IMR-90 (cell line): ENCODE results near the gene HIKESHI. TPM values are rescaled to one million over a fixed set of nuclear protein-coding genes. Genes with fewer than 3 reads are reported as not detected.

Experiments
- ATAC-seq: fragments of 200-7000 bp; cut with Tn5 transposase; 2 replicates; pipeline ENCODE4 v1.9.1; 2020; ENCODE audit warnings: low read depth, mild to moderate bottlenecking, moderate library complexity
- BruUV-seq: library from RNA; stranded (reverse); fragments of 400-500 nt; replicated peaks from 2 replicates; lab custom pipeline; 2021; lab: Mats Ljungman, UMichigan
- CTCF ChIA-PET: fragments of 300-600 bp; formaldehyde crosslinking; extraction: SDS; loops from one replicate; lab custom pipeline; 2021; ENCODE audit warnings: antibody characterized with exemption; lab: Yijun Ruan, JAX
- POLR2A ChIA-PET: fragments of 300-600 bp; sonication (Branson Sonifier 250); formaldehyde crosslinking; loops from one replicate; lab custom pipeline; 2022; ENCODE audit warnings: antibody characterized with exemption; ENCODE audit not compliant: unreplicated experiment; lab: Charles Lee
- DNase-seq: peaks from one replicate; pipeline ENCODE4 v3.0.0; 2013
- H2AFZ ChIP-seq: replicated peaks from 2 replicates; pipeline ENCODE3; 2013; ENCODE audit warnings: low read length, mild to moderate bottlenecking; ENCODE audit not compliant: poor library complexity
- H2AK5ac ChIP-seq: 2 replicates; pipeline ENCODE4 v1.6.1; 2013; ENCODE audit warnings: low read depth, low read length, inconsistent platforms
- H2AK9ac ChIP-seq: replicated peaks from 2 replicates; pipeline ENCODE3; 2013; ENCODE audit warnings: mild to moderate bottlenecking, low read depth, low read length, moderate library complexity; ENCODE audit not compliant: poor library complexity
- H2BK120ac ChIP-seq: 2 replicates; pipeline ENCODE4 v1.6.1; 2013; ENCODE audit warnings: low read depth, low read length, inconsistent platforms
- H2BK15ac ChIP-seq: 3 replicates; pipeline ENCODE4 v1.6.1; 2013; ENCODE audit warnings: low read depth, low read length, inconsistent platforms
- H2BK20ac ChIP-seq: 2 replicates; pipeline ENCODE4 v1.6.1; 2013; ENCODE audit warnings: low read depth, mild to moderate bottlenecking, inconsistent platforms, low read length, moderate library complexity
- H2BK5ac ChIP-seq: 2 replicates; pipeline ENCODE4 v1.6.1; 2013; ENCODE audit warnings: mild to moderate bottlenecking, low read depth, low read length, inconsistent platforms; ENCODE audit not compliant: poor library complexity, severe bottlenecking
- H3K14ac ChIP-seq: replicated peaks from 2 replicates; pipeline ENCODE4 v1.6.1; 2013; ENCODE audit warnings: low read depth, low read length, inconsistent platforms
- H3K18ac ChIP-seq: 2 replicates; pipeline ENCODE4 v1.6.1; 2013; ENCODE audit warnings: low read depth, low read length, control low read depth
- H3K23ac ChIP-seq: 2 replicates; pipeline ENCODE4 v1.6.1; 2013; ENCODE audit warnings: low read depth, low read length, inconsistent platforms
- H3K27ac ChIP-seq: 2 replicates; pipeline ENCODE4 v1.5.1; 2013; ENCODE audit warnings: mild to moderate bottlenecking, control low read depth, low read length; ENCODE audit not compliant: insufficient read depth
- H3K27me3 ChIP-seq: 2 replicates; pipeline ENCODE4 v1.6.1; 2013; ENCODE audit warnings: low read length; ENCODE audit not compliant: control insufficient read depth, insufficient read depth
- H3K36me3 ChIP-seq: 2 replicates; pipeline ENCODE4 v1.6.1; 2013; ENCODE audit warnings: low read length, mixed read lengths; ENCODE audit not compliant: control insufficient read depth, insufficient read depth
- H3K4ac ChIP-seq: 2 replicates; pipeline ENCODE4 v1.6.1; 2013; ENCODE audit warnings: low read depth, low read length, inconsistent platforms
- H3K4me1 ChIP-seq: 2 replicates; pipeline ENCODE4 v1.6.1; 2013; ENCODE audit warnings: low read length, mixed read lengths; ENCODE audit not compliant: control insufficient read depth, insufficient read depth
- H3K4me2 ChIP-seq: 2 replicates; pipeline ENCODE4 v1.6.1; 2013; ENCODE audit warnings: low read depth, mild to moderate bottlenecking, control low read depth, low read length, moderate library complexity
- H3K4me3 ChIP-seq: 2 replicates; pipeline ENCODE4 v1.5.1; 2013; ENCODE audit warnings: low read depth, mild to moderate bottlenecking, control low read depth, low read length, moderate library complexity; ENCODE audit not compliant: insufficient read depth
- H3K56ac ChIP-seq: 2 replicates; pipeline ENCODE4 v1.6.1; 2013; ENCODE audit warnings: low read length, inconsistent platforms; ENCODE audit not compliant: insufficient read depth; ENCODE audit errors: extremely low read depth
- H3K79me1 ChIP-seq, 2 experiments: 2 replicates each; pipeline ENCODE4 v1.6.1; 2013; ENCODE audit warnings: low read length in 2 of 2, inconsistent platforms in 1 of 2, low read depth in 1 of 2
- H3K9ac ChIP-seq: 2 replicates; pipeline ENCODE4 v1.6.1; 2013; ENCODE audit warnings: low read depth, low read length, control low read depth
- H3K9me1 ChIP-seq: 2 replicates; pipeline ENCODE4 v1.6.1; 2013; ENCODE audit warnings: low read length, inconsistent platforms; ENCODE audit not compliant: insufficient read depth
- H3K9me3 ChIP-seq: 2 replicates; pipeline ENCODE4 v1.6.1; 2013; ENCODE audit warnings: low read length; ENCODE audit not compliant: control insufficient read depth, insufficient read depth
- H4K20me1 ChIP-seq: 2 replicates; pipeline ENCODE4 v1.6.1; 2013; ENCODE audit warnings: low read length, inconsistent platforms; ENCODE audit not compliant: insufficient read depth
- H4K5ac ChIP-seq: 2 replicates; pipeline ENCODE4 v1.6.1; 2013; ENCODE audit warnings: mild to moderate bottlenecking, low read depth, low read length, control low read depth
- H4K8ac ChIP-seq, 2 experiments: 2 replicates each; pipeline ENCODE4 v1.6.1; 2013; ENCODE audit warnings: low read depth in 2 of 2, low read length in 2 of 2, control low read depth in 1 of 2, inconsistent platforms in 1 of 2
- H4K91ac ChIP-seq: 2 replicates; pipeline ENCODE4 v1.6.1; 2013; ENCODE audit warnings: low read depth, low read length, inconsistent platforms; ENCODE audit not compliant: insufficient read depth
- CHD1 ChIP-seq: IDR thresholded peaks from 2 replicates; pipeline ENCODE4 v1.6.1; 2012; ENCODE audit warnings: low read depth, low read length, improper control_type of control experiment
- MAFK ChIP-seq: IDR thresholded peaks from 2 replicates; pipeline ENCODE4 v1.6.1; 2012; ENCODE audit warnings: low read depth, low read length, improper control_type of control experiment
- WGBS, 2 experiments: methylation state at CpG; one replicate each; pipeline versions ENCODE4 v1.1.5 to v1.1.7; 2013; ENCODE audit warnings: missing lambda C conversion rate in 2 of 2; ENCODE audit not compliant: insufficient read length in 1 of 2; ENCODE audit errors: extremely low coverage in 2 of 2; 5-methylcytosine and 5-hydroxymethylcytosine counted together
- dilution Hi-C: fragments of 300-500 bp; cut with HindIII; formaldehyde crosslinking; loops from one replicate; pipeline ENCODE4 v1.14.3; 2018; ENCODE audit warnings: low sequenced_read_pairs; ENCODE audit not compliant: unreplicated experiment
- in situ Hi-C: fragments of 300-500 bp; cut with MboI; formaldehyde crosslinking; loops from 3 replicates; pipeline ENCODE4 v1.14.3; 2019; ENCODE audit warnings: low sequenced_read_pairs, inconsistent platforms, mixed read lengths
- intact Hi-C: fragments of 100-400 bp; cut with micrococcal nuclease; formaldehyde crosslinking; loops from 2 replicates; pipeline ENCODE4 v1.10.0; 2022
- polyA plus RNA-seq, 3 experiments: library from polyadenylated mRNA; depleted of rRNA; stranded (reverse); fragments of >200 nt; gene quantifications; 2 replicates each; pipeline ENCODE4 v1.2.3, GENCODE V29; 2012; ENCODE audit warnings: low replicate concordance in 1 of 3
- total RNA-seq: library from RNA; depleted of rRNA; stranded (reverse); fragments of >200 nt; gene quantifications from 2 replicates; pipeline ENCODE4 v1.2.3, GENCODE V29; 2012
- TF ChIP-seq, protein P1 (sequence below): conservative IDR thresholded peaks from 2 replicates; pipeline ENCODE4 v1.5.1; 2012; ENCODE audit warnings: mild to moderate bottlenecking, low read depth, low read length, improper control_type of control experiment
- TF ChIP-seq, protein P2 (sequence below): fragments of 150-350 bp; IDR thresholded peaks from 2 replicates; pipeline ENCODE4 v1.6.1; 2016; ENCODE audit warnings: low read depth, mild to moderate bottlenecking, low read length, moderate library complexity, borderline replicate concordance

The HIKESHI gene
- total and polyA plus RNA-seq, 2 of the 4 experiments (the other 2 are of a cell fraction): 49.4 to 73.5 TPM

DNA sequence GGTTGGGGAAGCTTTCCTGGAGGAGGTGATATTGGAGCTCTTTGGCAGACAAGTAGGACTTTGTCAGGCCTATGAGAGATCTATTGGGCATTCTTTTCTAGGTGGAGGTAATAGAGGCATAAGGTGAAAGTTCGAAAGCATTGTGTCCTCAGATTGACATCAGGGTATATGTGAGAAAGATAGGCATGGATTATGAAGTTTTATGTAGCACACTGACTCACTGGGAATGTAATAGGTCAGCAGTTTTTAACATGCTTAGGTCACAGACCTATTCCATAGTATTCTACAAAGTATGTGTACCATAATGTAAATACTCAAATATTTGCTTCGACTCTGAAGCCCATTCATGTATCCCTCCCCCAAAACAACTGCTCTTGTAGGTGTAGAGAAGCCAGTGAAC lies 11.8 kb downstream of the HIKESHI start:
- H3K14ac ChIP-seq: no peak overlapping the region
- no peak overlapping the region for H3K4me3 ChIP-seq
- H3K27ac ChIP-seq: no peak overlapping the region
- H3K36me3 ChIP-seq: peaks cover 6% of the 10 kb centered on the region
- H3K79me1 ChIP-seq: peaks cover 10 to 22% of the 10 kb centered on the region in 2 experiments
- no peaks in the 10 kb centered on the region for H3K9me1 ChIP-seq
- no TSS peak for BruUV-seq
- H3K56ac ChIP-seq: no peak overlapping the region
- no peak overlapping the region for H2AFZ ChIP-seq
- no CpG with 5 or more reads among the region's 2 CpGs for WGBS, 2 experiments
- ChIA-PET POLR2A (no interaction called here), CTCF (no interaction called here)
- ATAC-seq (no peak), DNase-seq (peak; percentile 11)
- no peak overlapping the region for H2BK20ac ChIP-seq
- H2AK9ac ChIP-seq: no peak overlapping the region
- no peak overlapping the region for H2AK5ac ChIP-seq
- intact Hi-C loops: no loop called here
- no peak overlapping the region for H4K5ac ChIP-seq
- no peak overlapping the region for H2BK120ac ChIP-seq
- no peak overlapping the region for H3K4ac ChIP-seq
- H3K9ac ChIP-seq: no peak overlapping the region
- no peaks in the 10 kb centered on the region for H3K27me3 ChIP-seq
- TF ChIP-seq, protein P1, sequence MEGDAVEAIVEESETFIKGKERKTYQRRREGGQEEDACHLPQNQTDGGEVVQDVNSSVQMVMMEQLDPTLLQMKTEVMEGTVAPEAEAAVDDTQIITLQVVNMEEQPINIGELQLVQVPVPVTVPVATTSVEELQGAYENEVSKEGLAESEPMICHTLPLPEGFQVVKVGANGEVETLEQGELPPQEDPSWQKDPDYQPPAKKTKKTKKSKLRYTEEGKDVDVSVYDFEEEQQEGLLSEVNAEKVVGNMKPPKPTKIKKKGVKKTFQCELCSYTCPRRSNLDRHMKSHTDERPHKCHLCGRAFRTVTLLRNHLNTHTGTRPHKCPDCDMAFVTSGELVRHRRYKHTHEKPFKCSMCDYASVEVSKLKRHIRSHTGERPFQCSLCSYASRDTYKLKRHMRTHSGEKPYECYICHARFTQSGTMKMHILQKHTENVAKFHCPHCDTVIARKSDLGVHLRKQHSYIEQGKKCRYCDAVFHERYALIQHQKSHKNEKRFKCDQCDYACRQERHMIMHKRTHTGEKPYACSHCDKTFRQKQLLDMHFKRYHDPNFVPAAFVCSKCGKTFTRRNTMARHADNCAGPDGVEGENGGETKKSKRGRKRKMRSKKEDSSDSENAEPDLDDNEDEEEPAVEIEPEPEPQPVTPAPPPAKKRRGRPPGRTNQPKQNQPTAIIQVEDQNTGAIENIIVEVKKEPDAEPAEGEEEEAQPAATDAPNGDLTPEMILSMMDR: no peak
- TF ChIP-seq MAFK: peak; percentile 90
- TF ChIP-seq CHD1: no peak
- TF ChIP-seq, protein P2, sequence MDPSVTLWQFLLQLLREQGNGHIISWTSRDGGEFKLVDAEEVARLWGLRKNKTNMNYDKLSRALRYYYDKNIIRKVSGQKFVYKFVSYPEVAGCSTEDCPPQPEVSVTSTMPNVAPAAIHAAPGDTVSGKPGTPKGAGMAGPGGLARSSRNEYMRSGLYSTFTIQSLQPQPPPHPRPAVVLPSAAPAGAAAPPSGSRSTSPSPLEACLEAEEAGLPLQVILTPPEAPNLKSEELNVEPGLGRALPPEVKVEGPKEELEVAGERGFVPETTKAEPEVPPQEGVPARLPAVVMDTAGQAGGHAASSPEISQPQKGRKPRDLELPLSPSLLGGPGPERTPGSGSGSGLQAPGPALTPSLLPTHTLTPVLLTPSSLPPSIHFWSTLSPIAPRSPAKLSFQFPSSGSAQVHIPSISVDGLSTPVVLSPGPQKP: no peak
- H2BK15ac ChIP-seq: no peak overlapping the region
- no peak overlapping the region for H4K91ac ChIP-seq
- no peak overlapping the region for H2BK5ac ChIP-seq
- H3K9me3 ChIP-seq: no peaks in the 10 kb centered on the region
- no peak overlapping the region for H4K8ac ChIP-seq
- H4K20me1 ChIP-seq: no peaks in the 10 kb centered on the region; the same call in 1 of the 2 replicates
- no peaks in the 10 kb centered on the region for H3K4me1 ChIP-seq
- no peak overlapping the region for H3K23ac ChIP-seq
- in situ Hi-C loops: no loop called here
- no peak overlapping the region for H3K18ac ChIP-seq
- H3K4me2 ChIP-seq: no peak overlapping the region
- dilution Hi-C loops: no loop called here
